NCI-H146 treated with DMSO at 0.1 percent for 48 hours (cell line): ENCODE measurements around the gene HS2ST1.
"Not testable (repeated sequence)": the region's sequence is repeated elsewhere in the genome, so short reads cannot be mapped to it uniquely, and the experiment has no call there.

ENCODE experiments used
- DNase-seq: peaks from one replicate; lab custom pipeline; 2025; ENCODE audit not compliant: unreplicated experiment; lab: John Stamatoyannopoulos, UW

The HS2ST1 gene

DNA sequence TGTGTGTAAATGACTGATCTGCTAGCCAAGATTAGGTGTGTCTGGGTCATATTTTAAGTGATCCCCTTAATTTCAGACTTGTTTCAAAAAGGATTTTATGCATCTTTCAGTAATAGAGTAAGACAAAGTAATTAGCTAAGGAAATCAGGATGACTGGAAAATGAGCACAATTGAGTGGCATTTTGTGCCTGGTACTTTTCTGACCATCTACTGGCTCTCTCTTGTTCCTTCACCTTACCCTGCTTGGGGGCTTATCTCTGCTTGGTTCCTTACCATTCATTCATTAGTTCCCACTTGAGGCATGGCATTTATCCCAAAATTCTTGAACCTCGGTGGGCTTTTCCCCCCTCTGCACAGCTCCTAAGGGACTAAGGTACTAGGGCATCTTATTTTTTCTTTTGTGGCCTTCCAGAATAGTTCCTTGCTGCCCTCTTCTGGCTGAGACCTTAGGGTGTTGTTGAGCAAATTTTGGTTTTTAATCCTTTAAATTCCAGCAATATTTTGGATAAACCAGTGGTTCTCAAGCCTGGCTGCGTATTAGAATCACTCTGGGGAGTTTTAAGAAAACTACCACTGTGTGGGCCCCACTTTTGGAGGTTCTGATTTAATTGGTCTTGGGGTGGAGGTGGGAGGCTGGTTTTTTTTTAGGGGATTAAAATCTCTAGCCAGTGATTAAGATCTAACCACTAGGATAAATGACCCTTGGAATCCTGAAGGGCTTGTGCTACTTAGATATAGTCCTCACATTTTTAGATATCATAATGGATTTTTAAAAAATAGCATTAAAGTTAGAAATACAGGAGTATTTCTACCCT lies 50.8 kb downstream of the HS2ST1 start:
- DNase-seq, result no peak

DNA sequence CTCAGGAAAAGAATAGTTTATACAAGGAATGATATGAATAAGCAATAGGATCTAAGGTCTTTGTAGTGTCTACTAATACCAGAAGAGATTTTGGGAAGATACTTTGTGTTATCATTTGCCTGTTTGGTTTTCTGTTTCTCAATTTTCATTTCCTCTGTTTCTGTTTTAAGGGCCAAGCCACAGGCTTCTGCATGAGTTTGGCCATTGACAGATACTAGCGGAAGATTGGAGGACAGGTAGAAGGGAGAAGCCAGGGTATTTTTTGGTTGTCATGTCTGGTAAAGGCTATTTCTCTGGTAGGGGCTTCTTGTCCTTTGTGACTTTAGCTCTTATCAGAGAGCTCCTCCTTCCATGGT lies 51.4 kb downstream of the HS2ST1 start:
- no peak for DNase-seq

DNA sequence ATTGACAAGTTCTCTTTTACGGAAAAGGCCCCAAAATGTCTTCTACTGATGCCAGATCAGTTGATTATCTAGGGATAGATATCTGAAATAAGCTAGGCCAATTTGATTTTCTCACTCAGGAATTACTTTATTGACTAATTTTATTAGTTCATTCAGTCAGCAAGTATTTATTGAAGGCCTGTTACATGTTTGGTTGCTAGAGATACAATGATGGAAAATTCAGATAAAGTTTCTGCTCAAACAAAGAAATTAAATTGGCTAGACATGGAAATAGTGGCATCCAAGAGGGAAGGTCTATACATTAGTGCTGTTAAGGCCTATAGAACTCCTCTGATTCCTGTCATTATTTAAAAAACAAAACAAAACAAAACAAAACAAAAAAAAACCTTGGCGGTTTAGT lies 56.5 kb downstream of the HS2ST1 start:
- no peak for DNase-seq

DNA sequence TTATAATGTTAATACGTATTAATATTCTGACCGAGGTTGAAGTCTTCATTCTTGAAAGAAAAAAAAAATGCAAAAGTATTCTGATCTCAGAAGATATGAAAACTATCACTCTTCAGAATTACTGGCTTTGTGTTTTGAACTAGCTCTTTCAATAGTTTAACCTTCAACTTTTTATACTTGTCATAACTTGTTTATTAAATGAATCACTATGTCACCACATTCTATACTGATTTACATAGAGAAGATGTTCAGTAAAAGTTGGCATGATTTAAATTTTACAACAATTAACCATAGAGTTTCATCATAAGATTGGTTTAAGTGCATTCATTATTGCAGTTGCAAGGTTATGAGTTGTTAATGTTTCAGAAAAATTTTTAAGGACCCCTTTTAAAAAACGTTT lies 57.3 kb downstream of the HS2ST1 start:
- no peak for DNase-seq

DNA sequence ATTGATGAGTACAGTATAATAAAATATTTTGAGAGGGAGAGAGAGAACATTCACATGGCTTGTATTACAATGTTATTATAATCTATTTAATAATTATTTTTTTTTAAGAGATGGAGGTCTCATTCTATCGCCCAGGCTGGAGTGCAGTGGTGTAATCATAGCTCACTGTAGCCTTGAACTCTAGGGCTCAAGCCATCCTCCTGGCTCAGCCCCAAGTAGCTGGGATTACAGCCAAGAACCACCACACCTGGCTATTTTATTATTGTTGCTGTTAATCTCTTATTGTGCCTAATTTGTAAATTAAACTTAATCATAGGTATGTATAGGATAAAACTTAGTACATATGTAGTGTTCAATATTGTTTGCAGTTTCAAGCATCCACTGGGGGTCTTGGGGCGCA lies 57.8 kb downstream of the HS2ST1 start:
- DNase-seq, result no peak

DNA sequence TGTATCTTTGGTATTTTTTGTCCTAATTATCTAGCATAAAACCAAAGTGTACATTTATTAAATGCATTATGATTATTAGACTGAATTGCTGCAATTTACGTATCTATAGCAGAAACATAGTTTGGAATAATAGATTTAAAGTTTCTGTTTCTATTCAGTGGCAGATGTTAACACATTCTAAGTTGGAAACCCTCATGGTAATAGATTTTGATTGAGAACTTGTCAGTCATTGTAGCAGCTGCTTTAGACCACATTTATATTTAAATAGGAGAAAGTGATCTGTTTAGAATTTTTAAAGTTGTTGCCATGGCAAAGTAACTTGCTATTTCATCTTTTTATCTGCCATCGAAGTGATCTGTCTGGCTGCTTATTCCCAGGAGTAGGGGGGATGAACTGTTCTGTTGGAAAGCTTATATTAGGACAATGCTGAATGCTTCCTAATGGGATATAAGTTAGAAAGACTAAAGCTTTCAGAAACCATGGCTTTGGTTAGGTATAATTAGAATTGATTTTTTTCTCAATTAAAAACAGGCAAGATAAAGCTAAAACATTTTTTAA lies 61.6 kb downstream of the HS2ST1 start:
- DNase-seq, result no peak

DNA sequence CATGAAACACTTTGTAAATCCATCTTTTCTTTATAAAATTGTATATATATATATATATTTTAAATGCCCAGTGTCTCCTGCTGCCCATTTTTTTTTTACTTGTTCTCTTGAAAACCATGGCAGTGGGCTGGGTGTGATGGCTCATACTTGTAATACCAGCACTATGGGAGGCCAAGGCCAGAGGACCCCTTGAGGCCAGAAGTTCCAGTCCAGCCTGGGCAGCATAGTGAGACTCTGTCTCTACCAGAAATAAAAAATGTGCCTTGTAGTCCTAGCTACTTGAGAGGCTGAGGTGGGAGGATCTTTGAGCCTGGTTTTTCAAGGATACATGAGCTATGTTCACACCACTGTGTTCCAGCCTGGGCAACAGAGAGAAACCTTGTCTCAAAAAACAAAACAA lies 62.2 kb downstream of the HS2ST1 start:
- no peak for DNase-seq

DNA sequence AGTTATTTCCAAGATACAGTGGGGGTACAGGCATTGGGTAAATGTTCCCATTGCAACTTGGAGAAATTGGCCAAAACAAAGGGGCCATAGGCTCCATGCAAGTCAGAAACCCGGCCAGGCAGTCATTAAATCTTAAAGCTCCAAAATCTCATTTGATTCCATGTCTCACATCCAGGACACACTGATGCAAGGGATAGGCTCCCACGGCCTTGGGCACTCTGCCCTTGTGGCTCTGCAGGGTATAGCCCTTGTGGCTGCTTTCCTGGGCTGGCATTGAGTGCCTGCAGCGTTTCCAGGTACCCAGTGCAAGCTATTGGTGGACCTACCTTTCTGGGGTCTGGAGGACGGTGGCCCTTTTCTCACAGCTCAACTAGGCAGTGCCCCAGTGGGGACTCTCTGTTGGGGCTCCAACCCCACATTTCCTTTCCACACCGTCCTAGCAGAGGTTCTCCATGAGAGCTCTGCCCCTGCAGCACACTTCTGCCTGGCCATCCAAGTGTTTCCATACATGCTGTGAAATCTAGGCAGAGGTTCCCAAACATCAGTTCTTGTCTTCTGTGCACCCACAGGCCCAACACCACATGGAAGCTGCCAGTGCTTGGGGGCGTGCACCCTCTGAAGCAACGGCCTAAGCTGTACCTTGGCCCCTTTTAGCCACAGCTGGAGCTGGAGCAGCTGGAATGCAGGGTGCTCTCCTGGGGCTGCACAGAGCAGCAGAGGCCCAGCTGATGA lies 67.2 kb downstream of the HS2ST1 start:
- DNase-seq, result no peak

DNA sequence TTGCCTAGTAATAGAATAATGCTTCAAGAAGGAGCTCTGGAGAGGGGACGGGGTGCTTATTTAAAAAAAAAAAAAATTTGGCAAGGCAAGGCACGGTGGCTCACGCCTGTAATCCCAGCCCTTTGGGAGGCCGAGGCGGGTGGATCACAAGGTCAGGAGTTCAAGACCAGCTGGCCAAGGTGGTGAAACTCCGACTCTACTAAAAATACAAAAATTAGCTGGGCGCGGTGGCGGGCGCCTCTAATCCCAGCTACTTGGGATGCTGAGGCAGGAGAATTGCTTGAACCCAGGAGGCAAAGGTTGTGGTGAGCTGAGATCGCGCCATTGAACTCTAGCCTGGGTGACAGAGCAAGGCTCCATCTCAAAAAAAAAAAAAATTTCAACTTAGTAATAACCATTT lies 69.2 kb downstream of the HS2ST1 start:
- not testable (repeated sequence) for DNase-seq

DNA sequence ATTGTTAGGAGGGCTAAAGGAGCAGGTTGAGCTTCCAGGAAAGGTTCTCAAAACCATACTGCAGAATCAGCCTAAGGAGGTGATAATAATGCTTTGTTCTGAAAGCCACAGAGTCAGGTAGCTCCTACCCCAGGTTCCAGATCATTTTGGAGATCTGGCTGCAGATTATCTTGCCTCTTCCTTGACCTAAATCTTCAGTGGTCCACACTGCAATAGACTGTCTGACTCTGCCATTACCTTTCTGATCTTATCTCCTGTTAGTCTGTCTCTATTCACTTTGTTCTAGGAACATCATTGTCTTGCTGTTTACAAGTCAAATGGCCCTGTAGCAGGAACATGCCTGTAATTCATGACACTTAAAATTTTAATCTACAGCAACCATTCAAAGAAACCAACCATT lies 73.0 kb downstream of the HS2ST1 start:
- no peak for DNase-seq

DNA sequence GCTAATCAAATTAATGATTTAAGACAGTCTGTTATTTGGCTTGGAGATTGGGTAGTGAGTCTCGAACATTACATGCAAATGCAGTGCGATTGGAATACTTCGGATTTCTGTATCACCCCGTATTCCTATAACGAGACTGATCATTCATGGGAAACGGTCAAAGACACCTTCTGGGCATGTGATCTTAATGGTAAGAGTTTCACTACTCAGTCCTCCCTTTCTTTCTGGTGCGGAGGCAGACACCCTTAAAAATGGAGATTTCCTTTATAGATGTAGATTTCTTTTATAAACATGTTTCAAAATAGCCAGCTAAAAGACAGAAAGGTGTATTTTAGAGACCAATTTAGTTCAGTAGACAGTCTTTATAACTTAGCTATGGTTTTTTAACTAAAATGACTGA lies 74.4 kb downstream of the HS2ST1 start:
- DNase-seq, result no peak

DNA sequence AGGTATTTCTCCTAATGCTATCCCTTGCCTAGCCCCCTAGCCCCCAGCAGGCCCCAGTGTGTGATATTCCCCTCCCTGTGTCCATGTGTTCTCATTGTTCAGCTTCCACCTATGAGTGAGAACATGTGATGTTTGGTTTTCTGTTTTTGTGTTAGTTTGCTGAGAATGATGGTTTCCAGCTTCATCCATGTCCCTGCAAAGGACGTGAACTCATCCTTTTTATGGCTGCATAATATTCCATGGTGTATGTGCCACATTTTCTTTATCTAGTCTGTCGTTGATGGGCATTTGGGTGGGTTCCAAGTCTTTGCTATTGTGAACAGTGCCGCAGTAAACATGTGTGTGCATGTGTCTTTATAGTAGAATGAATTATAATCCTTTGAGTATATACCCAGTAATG lies 75.3 kb downstream of the HS2ST1 start:
- not testable (repeated sequence) for DNase-seq

DNA sequence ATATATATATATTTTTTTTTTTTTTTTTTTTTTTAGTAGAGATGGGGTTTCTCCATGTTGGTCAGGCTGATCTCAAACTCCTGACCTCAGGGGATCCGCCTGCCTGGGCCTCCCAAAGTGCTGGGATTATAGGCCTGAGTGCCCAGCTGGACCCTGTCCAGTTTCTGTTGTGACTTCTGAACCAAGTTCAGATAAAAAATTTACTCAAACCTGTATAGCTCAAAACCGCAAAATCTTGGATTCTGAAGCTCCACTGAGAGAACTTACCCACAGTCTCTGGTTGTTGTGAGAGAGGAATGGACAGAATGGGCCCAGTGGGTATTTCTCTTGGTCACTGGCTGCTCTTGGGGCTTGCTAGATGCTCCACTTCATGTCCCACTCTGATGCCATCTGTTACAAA lies 76.4 kb downstream of the HS2ST1 start:
- DNase-seq, result no peak

DNA sequence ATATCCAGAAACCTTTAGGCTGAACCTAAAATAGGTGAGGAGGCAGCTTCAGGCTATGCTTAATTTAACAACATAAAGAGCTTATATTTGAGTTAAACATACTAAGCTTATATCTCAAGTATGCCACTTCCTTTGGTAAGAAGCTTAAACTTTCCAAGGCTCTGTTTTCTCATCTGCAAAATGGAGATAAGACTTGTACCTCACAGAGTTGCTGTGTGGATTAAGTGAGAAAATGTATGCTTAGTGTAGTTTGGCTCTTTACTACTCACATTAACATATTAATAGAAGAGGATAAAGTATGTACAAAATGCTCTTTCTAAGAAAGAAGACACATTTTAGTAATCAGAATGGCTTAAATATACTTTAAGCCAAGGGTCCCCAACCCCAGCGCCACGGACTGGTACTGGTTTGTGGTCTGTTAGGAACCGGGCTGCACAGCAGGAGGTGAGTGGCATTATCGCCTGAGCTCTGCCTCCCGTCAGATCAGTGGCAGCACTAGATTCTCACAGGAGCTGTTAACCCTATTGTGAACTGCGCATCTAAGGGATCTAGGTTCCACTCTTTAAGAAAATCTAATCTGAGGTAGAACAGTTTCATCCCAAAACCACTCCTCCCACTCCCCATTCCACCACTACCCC lies 77.2 kb downstream of the HS2ST1 start:
- DNase-seq, result no peak

DNA sequence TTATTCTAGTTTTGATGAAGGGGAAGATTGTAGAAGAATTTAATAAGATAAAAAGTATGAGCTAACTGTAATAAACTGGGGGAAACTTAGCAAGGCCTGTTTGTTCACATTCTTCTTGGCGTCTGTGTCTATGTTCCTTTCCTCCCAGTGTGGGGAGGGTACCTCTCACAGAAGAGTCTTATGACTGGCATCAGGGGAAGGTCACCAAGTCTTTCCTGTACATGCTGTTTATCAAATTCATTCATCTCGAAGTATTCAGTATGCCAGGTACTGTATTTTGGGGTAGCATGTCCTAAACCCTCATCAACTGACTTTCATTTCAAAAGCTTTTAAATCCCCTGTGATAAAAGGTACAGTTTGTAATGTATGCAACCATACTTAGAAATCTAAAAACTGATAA lies 78.4 kb downstream of the HS2ST1 start:
- DNase-seq, result no peak

DNA sequence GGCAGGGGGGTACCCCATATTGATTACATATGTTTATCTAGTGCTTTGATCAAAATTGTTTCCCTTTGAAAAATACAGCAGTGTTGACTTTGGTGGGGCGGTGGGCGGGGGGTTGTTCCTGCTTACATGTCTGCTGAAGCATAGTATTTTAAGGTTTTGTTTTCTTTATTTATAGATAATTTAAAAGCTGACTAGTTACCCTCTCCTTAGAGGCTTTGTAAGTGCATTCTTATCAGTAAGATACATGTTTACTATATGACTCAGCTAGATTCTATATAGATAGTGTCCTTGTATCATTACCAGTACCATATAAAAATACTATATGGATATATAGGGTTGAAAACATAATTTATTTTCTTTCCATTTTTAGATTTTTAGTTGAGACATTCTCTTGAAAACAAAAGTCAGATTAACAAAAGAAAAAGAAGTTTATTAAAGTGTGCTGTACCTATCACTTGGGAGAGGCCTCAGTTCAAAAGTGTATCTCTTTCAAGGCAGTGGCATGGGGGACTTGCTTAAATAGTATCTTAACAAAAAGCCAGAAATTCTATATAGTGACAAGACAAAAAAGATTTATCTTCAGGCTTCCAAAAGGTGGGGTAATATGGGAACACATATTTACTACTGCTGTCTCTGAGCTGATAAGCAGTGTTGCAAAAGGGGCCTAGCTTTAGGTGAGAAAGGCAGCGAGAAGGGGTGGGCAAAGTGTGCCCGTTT lies 79.0 kb downstream of the HS2ST1 start:
- peak; percentile 73 for DNase-seq

DNA sequence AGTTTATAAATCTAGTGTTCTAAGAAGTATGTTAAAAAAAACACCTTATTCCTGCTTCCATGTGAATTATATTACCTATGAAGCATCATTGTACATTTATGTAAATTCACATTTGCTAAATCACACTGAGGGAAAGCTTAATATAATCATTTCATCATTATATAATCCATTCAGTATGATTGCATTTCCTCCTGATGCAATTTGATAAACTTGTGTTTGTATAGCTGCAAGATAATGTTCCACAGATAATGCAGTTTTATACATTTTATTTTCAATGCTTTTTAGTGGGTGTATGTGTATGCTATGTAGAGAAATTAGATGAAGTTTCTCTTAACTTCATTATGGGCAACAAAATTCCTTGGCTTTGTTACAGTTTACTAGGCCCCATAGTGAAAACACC lies 79.6 kb downstream of the HS2ST1 start:
- DNase-seq, result no peak

DNA sequence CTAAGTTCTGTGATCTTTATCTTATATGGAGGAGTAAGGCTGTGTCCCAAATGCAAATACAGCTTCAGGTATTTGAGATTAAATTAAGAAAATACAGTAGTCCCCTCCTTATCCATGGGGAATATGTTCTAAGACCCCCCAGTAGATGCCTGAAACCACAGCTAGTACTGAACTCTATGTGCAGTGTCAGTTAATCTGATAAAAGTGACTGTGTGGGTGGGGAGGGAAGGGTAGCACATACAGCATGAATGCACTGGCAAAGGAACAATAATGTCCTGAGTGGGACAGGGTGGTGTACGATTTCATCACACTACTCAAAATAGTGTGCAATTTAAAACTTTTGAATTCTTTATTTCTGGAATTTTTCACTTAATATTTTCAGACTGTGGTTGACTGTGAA lies 83.1 kb downstream of the HS2ST1 start:
- no peak for DNase-seq

DNA sequence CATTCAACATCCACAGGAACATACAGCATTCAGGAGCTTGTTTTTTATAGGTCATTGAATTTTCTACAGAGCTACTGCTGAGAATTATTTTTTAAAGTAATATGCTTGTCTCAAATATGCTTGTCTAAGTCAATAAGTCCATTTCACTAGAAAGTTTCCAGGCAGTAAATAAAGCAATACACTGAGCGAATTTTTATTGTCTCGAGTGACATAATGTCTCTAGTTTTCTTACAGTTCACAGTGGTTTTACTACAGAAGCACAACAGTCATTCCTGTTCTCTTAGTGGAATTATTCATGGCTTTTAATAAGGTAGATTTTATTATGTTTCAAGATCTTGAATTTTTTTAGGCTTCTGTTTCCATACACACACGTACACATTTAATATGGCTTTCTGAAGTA lies 83.8 kb downstream of the HS2ST1 start:
- DNase-seq, result no peak

DNA sequence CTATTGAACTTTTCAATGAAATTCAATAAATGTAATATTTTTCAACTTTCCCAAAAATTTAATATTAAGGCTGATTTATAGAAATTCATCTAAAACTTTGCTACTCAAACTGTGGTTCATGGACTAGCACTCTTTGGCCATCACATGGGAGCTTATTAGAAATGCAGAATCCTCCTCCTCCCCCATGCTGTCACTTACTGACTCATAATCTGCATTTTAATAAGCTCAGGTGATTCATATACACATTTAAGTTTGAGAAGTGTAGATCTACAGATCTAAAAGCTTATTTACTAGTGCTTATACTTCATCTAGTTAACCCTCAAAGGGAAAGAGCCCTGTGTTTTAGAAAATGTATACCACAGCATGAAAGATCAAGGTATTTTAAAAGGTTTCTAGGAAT lies 84.3 kb downstream of the HS2ST1 start:
- no peak for DNase-seq

DNA sequence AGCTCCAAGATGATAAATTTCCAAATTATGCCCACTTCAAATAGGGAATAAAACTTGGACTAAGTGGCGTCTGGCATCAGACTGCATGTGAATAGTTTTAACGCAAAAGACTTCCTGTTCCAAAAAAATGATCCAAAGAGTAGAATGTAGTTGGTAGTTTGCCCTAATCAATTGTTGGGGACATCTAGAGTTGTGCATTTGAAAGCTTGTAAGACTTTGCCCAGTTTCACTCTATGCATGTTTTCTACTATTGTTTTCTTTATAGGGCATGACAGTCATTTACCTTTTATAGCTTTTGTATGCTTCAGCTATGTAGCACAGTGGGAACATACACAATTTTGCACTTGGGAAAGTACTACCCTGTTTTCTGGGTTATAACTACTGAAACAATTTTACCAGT lies 86.0 kb downstream of the HS2ST1 start:
- DNase-seq, result no peak
